Measurements from ENCODE around the gene GP2.
"Not testable (repeated sequence)": the region's sequence is repeated elsewhere in the genome, so short reads cannot be mapped to it uniquely, and the experiment has no call there.

GP2 gene

GRCh38 chr16:20325005-20325404 lies 2.3 kb downstream of the GP2 start:
- DNase-seq (ENCODE audit: low spot score), result no peak

GRCh38 chr16:20323591-20324117 lies 3.7 kb downstream of the GP2 start:
- no peak for DNase-seq (ENCODE audit: low spot score)

DNA sequence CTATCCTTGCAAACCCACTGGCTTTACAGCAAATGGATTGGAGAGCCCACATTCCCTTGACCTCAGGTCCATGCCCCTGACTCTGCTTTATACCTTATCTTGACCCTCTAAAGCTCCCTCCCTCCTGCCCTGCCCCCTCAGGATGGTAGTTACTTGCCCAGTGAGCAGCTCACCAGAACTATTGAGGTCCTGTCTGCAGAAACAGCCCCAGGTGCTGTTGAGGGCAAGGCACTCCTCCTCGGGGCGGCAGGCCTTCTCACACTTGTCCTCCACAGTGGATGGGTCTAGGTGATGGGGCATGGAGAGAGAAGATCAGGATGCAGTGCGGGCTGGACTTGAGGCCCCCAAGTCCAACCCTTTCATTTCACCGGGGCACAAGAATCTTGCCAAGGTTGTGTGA lies 4.6 kb downstream of the GP2 start:
- no peak for DNase-seq (ENCODE audit: low spot score)

- DNase-seq (ENCODE audit: low spot score), result no peak
Observed at GRCh38 chr16:20321671-20322070, 5.6 kb downstream of the GP2 start.

GRCh38 chr16:20321051-20321450 lies 6.3 kb downstream of the GP2 start:
- not testable (repeated sequence) for DNase-seq (ENCODE audit: low spot score)

GRCh38 chr16:20320592-20320991 lies 6.7 kb downstream of the GP2 start:
- no peak for DNase-seq (ENCODE audit: low spot score)

DNA sequence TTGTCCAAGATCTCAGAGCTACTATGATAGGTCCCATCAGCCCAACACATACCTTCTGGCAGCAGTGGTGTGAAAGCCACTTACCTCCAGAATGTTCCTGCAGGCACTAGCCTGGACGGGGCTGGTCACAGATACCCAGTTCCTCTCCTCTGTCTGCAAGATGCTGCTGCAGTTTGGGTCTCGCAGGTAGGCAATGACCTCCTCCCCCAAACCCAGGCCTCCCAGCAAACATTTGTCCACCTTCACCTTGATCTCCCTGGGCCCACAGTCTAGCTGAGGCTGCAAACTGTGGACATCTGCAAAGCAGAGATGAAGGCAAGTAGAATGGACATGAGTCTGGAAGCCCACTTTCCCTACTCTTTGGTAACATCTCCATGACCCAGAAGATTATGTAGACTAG lies 7.1 kb downstream of the GP2 start:
- DNase-seq (ENCODE audit: low spot score), result no peak

GRCh38 chr16:20319406-20319805 lies 7.9 kb downstream of the GP2 start:
- DNase-seq (ENCODE audit: low spot score), result no peak

DNA sequence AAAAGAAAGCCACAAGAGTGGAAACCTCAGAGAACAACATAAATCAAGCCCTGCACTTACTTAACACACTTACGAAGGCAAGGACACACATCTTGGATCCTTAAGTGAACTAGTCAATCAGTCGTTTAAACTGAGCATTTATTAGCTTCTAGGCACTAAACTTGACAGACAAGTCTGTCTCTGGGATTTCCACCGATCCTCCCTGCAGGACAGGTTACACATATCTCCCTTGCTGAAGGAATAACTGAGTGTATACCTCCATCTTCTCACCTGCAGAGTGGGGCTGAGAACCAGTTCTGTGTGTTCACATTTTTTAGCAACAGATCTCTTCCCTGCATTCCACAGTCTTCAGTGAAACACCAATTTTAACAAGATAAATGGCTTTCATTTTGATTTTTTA lies 8.9 kb downstream of the GP2 start:
- DNase-seq (ENCODE audit: low spot score), result no peak

- DNase-seq (ENCODE audit: low spot score), result no peak
Observed at GRCh38 chr16:20318006-20318405, 9.3 kb downstream of the GP2 start.

GRCh38 chr16:20317117-20317516 lies 10.2 kb downstream of the GP2 start:
- no peak for DNase-seq (ENCODE audit: low spot score)

DNA sequence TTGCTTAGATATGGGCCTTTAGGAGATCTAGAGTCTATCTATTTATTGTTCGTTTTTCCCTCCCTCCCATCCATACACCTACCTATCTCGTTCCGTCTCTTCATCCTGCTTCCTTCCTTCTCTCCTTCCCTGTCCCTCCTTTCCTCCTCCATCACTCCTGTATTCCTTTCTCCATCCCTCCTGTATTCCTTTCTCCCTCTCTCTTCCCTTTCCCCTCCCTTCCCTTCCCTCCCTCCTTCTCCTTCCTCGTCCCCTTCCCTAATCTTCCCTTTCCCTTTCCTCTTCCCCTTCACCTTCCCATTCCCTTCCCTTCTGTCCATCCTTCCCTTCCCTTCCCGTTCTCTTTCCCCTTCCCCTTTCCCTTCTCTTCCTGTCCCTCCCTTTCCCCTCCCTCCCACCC lies 10.6 kb downstream of the GP2 start:
- DNase-seq (ENCODE audit: low spot score), result no peak

DNA sequence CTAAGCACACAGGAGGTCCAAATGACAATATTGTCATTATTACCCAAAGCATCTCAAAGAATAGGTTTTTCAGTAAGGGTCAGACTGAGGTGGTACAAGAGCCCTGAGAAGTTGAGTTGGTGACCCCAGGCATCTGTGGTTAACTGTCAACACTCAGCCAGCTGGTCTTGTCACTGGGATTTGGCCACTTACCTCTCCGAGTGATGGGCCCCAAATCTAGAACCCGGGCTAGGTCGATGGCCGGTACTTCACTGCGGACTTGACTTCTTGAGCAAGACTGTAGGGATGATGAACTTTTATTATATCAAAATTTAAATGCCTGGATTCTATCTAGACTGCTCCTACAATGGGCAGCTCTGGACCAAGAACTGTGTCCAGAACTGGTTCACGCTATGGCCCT lies 11.5 kb downstream of the GP2 start:
- DNase-seq (ENCODE audit: low spot score), result no peak

GRCh38 chr16:20314575-20314974 lies 12.7 kb downstream of the GP2 start:
- DNase-seq (ENCODE audit: low spot score), result no peak

GRCh38 chr16:20313741-20314140 lies 13.6 kb downstream of the GP2 start:
- DNase-seq (ENCODE audit: low spot score), result no peak

- not testable (repeated sequence) for DNase-seq (ENCODE audit: low spot score)
Observed at GRCh38 chr16:20312536-20313095, 14.7 kb downstream of the GP2 start.

GRCh38 chr16:20311548-20311947 lies 15.8 kb downstream of the GP2 start:
- DNase-seq (ENCODE audit: low spot score), result no peak

DNA sequence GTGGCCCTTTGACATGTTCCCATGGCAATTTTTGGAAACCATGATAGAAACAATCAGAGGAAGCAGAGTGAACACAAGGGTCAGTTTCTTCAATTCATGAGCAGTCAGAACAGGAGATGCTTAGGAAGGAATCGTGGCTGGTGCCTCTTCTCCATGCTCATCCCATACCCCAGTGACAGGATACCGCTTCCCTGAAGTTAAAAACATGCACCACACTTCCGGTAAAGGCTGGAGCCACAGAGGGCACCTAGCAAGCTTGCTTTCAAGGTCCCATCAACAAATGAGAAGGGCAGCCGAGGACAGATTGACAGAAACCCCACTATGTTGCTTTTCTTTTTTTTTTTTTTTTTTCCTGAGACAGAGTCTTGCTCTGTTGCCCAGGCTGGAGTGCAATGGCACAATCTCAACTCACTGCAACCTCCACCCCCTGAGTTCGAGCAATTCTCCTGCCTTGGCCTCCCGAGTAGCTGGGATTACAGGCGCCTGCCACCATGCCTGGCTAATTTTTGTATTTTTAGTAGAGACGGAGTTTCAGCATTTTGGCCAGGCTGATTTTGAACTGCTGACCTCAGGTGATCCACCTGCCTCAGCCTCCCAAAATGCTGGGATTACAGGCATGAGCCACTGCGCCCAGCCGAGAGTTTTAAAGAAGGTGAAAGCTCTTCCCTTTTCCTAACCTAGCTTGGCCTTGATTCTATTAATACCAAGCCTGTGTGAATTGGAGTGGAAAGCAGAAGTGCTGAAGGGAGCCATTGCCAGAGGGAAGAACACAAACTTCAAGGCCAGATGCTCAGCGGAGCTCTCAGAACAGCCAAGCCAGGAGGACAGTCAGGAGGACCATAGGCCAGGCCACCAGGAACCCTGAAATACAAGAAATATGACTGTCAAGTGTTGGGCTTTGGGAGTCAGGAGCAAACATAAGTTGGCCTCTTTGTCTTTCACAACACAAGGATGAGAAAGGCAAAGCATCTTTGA lies 16.6 kb downstream of the GP2 start:
- DNase-seq (ENCODE audit: low spot score), result no peak

DNA sequence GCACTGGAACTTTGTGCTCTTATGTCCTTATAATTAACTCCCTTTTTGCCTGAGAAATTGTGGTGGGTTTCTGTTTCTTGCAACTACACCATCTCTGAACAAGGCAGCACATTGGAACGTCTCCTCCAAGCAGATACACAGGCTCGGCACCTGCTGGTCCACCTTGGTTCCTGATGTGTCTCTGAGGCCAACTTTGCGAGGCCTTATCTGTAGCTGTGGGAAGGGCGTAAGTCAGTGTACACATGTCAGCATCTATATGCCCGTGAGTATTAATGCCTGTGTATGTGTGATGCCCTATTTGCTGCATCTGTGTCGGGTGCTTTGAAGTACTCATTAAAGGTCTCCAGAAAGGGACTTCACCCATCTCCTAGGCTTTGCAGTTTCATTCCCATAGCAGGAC lies 17.5 kb downstream of the GP2 start:
- no peak for DNase-seq (ENCODE audit: low spot score)

DNA sequence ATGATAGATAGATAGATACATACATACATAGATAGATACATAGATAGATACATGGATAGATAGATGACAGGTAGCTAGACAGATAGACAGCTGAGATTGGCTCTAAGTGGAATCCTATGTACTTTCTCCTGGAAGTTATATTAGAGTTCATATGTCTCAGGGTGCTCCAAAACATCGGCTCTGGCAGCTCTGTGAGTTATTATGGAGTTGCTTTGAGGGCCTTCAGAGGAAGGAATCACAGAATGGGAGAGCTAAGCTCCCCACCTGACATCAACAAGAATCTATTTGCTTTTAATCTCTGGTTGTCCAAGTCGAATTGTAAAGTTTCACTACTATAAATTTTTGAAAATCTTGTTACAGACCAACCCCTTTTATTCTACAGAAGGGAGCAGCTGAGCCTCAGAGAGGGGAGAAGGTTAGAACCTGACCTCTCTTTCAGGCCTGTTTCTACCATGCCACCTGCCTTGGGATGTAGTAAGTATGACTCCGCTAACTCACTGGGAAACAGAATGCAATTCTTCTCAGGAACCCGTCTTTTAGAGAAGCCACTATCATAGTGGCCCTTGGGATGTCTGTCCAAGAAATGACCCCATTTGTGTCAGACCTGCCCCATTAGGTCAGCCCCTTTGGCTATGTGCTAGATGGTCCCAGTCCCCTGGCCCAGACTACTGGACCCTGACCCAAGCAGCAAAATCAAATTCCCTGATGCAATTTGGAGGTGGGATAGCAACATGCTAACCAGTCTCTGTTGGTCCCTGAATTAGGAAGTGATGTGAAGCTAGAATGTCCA lies 18.3 kb downstream of the GP2 start:
- no peak for DNase-seq (ENCODE audit: low spot score)

GRCh38 chr16:20308266-20308665 lies 19.0 kb downstream of the GP2 start:
- DNase-seq (ENCODE audit: low spot score), result no peak

- no peak for DNase-seq (ENCODE audit: low spot score)
Observed at GRCh38 chr16:20307791-20308190, 19.5 kb downstream of the GP2 start.

GRCh38 chr16:20307240-20307671 lies 20.1 kb downstream of the GP2 start:
- DNase-seq (ENCODE audit: low spot score), result no peak

All from D341Med (cell line).